ENCODE measurements around the gene CEMIP.

Gene CEMIP

GRCh38 chr15:80785811-80786354 is 6.7 kb downstream of the CEMIP start:
- no peak for DNase-seq

- no peak for DNase-seq
Measured at GRCh38 chr15:80787316-80787715, 8.1 kb downstream of the CEMIP start.

- DNase-seq, result no peak
Measured at GRCh38 chr15:80788536-80788935, 9.4 kb downstream of the CEMIP start.

GRCh38 chr15:80789296-80789695 is 10.1 kb downstream of the CEMIP start:
- no peak for DNase-seq

- DNase-seq, result no peak
Measured at GRCh38 chr15:80789796-80790195, 10.6 kb downstream of the CEMIP start.

- no peak for DNase-seq
Measured at GRCh38 chr15:80790236-80790635, 11.1 kb downstream of the CEMIP start.

GRCh38 chr15:80791004-80791403 is 11.8 kb downstream of the CEMIP start:
- no peak for DNase-seq

- DNase-seq, result no peak
Measured at GRCh38 chr15:80796407-80796806, 17.2 kb downstream of the CEMIP start.

- no peak for DNase-seq
Measured at GRCh38 chr15:80798911-80799310, 19.7 kb downstream of the CEMIP start.

- DNase-seq, result no peak
Measured at GRCh38 chr15:80800067-80800466, 20.9 kb downstream of the CEMIP start.

GRCh38 chr15:80801891-80802680 is 22.9 kb downstream of the CEMIP start:
- DNase-seq, result no peak

- peak; percentile 8 for DNase-seq
Measured at GRCh38 chr15:80803580-80804525, 24.7 kb downstream of the CEMIP start.

- no peak for DNase-seq
Measured at GRCh38 chr15:80804970-80805495, 25.9 kb downstream of the CEMIP start.

- no peak for DNase-seq
Measured at GRCh38 chr15:80811781-80812315, 32.7 kb downstream of the CEMIP start.

- DNase-seq, result no peak
Measured at GRCh38 chr15:80815106-80815505, 35.9 kb downstream of the CEMIP start.

- no peak for DNase-seq
Measured at GRCh38 chr15:80816049-80816653, 37.0 kb downstream of the CEMIP start.

- DNase-seq, result no peak
Measured at GRCh38 chr15:80816936-80817335, 37.8 kb downstream of the CEMIP start.

GRCh38 chr15:80817901-80818300 is 38.7 kb downstream of the CEMIP start:
- DNase-seq, result no peak

GRCh38 chr15:80819001-80819400 is 39.8 kb downstream of the CEMIP start:
- no peak for DNase-seq

GRCh38 chr15:80820092-80820491 is 40.9 kb downstream of the CEMIP start:
- no peak for DNase-seq

GRCh38 chr15:80822256-80822655 is 43.1 kb downstream of the CEMIP start:
- DNase-seq, result no peak

- no peak for DNase-seq
Measured at GRCh38 chr15:80822676-80823075, 43.5 kb downstream of the CEMIP start.

GRCh38 chr15:80823120-80823519 is 44.0 kb downstream of the CEMIP start:
- no peak for DNase-seq
